ENCODE results near the gene NDRG3.
"Not testable (repeated sequence)": the region's sequence is repeated elsewhere in the genome, so short reads cannot be mapped to it uniquely, and the experiment has no call there.

NDRG3 gene

GRCh38 chr20:36632487-36633284 lies 113.2 kb downstream of the NDRG3 start:
- Mint-ChIP-seq H3K27ac (peak overlapping the region; percentile 45), H3K27me3 (ENCODE audit: low read depth) (no peaks in the 10 kb centered on the region), H3K9me3 (no peaks in the 10 kb centered on the region), H3K4me1 (ENCODE audit: low read depth) (peaks cover 35% of the 10 kb centered on the region), H3K4me3 (no peak overlapping the region), H3K36me3 (ENCODE audit: low read depth) (peaks cover 55% of the 10 kb centered on the region)

GRCh38 chr20:36632147-36632486 lies 113.8 kb downstream of the NDRG3 start:
- H3K4me1 Mint-ChIP-seq (ENCODE audit: low read depth), result peaks cover 35% of the 10 kb centered on the region
- H3K36me3 Mint-ChIP-seq (ENCODE audit: low read depth), result peaks cover 58% of the 10 kb centered on the region
- H3K27ac Mint-ChIP-seq, result peak overlapping the region; percentile 45
- H3K27me3 Mint-ChIP-seq (ENCODE audit: low read depth), result no peaks in the 10 kb centered on the region
- no peak overlapping the region for H3K4me3 Mint-ChIP-seq
- no peaks in the 10 kb centered on the region for H3K9me3 Mint-ChIP-seq

GRCh38 chr20:36631646-36632045 lies 114.2 kb downstream of the NDRG3 start:
- peaks cover 60% of the 10 kb centered on the region for H3K36me3 Mint-ChIP-seq (ENCODE audit: low read depth)
- no peaks in the 10 kb centered on the region for H3K27me3 Mint-ChIP-seq (ENCODE audit: low read depth)
- H3K4me1 Mint-ChIP-seq (ENCODE audit: low read depth), result peaks cover 37% of the 10 kb centered on the region
- H3K27ac Mint-ChIP-seq, result peak overlapping the region; percentile 45
- no peaks in the 10 kb centered on the region for H3K9me3 Mint-ChIP-seq
- H3K4me3 Mint-ChIP-seq, result no peak overlapping the region

- peaks cover 57% of the 10 kb centered on the region for H3K36me3 Mint-ChIP-seq (ENCODE audit: low read depth)
- peak overlapping the region; percentile 74 for H3K4me3 Mint-ChIP-seq
- peaks cover 35% of the 10 kb centered on the region for H3K4me1 Mint-ChIP-seq (ENCODE audit: low read depth)
- no peaks in the 10 kb centered on the region for H3K9me3 Mint-ChIP-seq
- peak overlapping the region; percentile 92 for H3K27ac Mint-ChIP-seq
- H3K27me3 Mint-ChIP-seq (ENCODE audit: low read depth), result no peaks in the 10 kb centered on the region
Observed at GRCh38 chr20:36629719-36630681, 115.9 kb downstream of the NDRG3 start.

- no peak overlapping the region for H3K27ac Mint-ChIP-seq
- H3K4me1 Mint-ChIP-seq (ENCODE audit: low read depth), result peaks cover 41% of the 10 kb centered on the region
- no peaks in the 10 kb centered on the region for H3K27me3 Mint-ChIP-seq (ENCODE audit: low read depth)
- no peaks in the 10 kb centered on the region for H3K9me3 Mint-ChIP-seq
- no peak overlapping the region for H3K4me3 Mint-ChIP-seq
- peaks cover 64% of the 10 kb centered on the region for H3K36me3 Mint-ChIP-seq (ENCODE audit: low read depth)
Observed at GRCh38 chr20:36628076-36628475, 117.8 kb downstream of the NDRG3 start.

- peaks cover 50% of the 10 kb centered on the region for H3K36me3 Mint-ChIP-seq (ENCODE audit: low read depth)
- H3K4me3 Mint-ChIP-seq, result no peak overlapping the region
- no peaks in the 10 kb centered on the region for H3K27me3 Mint-ChIP-seq (ENCODE audit: low read depth)
- no peaks in the 10 kb centered on the region for H3K9me3 Mint-ChIP-seq
- H3K27ac Mint-ChIP-seq, result peak overlapping the region; percentile 53
- H3K4me1 Mint-ChIP-seq (ENCODE audit: low read depth), result peaks cover 32% of the 10 kb centered on the region
Observed at GRCh38 chr20:36624944-36625324, 121.0 kb downstream of the NDRG3 start.

- H3K27ac Mint-ChIP-seq, result peak overlapping the region; percentile 0
- no peak overlapping the region for H3K4me3 Mint-ChIP-seq
- peaks cover 25% of the 10 kb centered on the region for H3K4me1 Mint-ChIP-seq (ENCODE audit: low read depth)
- no peaks in the 10 kb centered on the region for H3K9me3 Mint-ChIP-seq
- H3K27me3 Mint-ChIP-seq (ENCODE audit: low read depth), result no peaks in the 10 kb centered on the region
- H3K36me3 Mint-ChIP-seq (ENCODE audit: low read depth), result peaks cover 46% of the 10 kb centered on the region
Observed at GRCh38 chr20:36624068-36624943, 121.6 kb downstream of the NDRG3 start.

- H3K27ac Mint-ChIP-seq, result no peak overlapping the region
- no peak overlapping the region for H3K4me3 Mint-ChIP-seq
- no peaks in the 10 kb centered on the region for H3K27me3 Mint-ChIP-seq (ENCODE audit: low read depth)
- H3K4me1 Mint-ChIP-seq (ENCODE audit: low read depth), result peaks cover 21% of the 10 kb centered on the region
- no peaks in the 10 kb centered on the region for H3K9me3 Mint-ChIP-seq
- H3K36me3 Mint-ChIP-seq (ENCODE audit: low read depth), result peaks cover 42% of the 10 kb centered on the region
Observed at GRCh38 chr20:36623444-36623843, 122.4 kb downstream of the NDRG3 start.

GRCh38 chr20:36620917-36621316 lies 125.0 kb downstream of the NDRG3 start:
- H3K27me3 Mint-ChIP-seq (ENCODE audit: low read depth), result no peaks in the 10 kb centered on the region
- H3K27ac Mint-ChIP-seq, result no peak overlapping the region
- peaks cover 26% of the 10 kb centered on the region for H3K36me3 Mint-ChIP-seq (ENCODE audit: low read depth)
- no peaks in the 10 kb centered on the region for H3K9me3 Mint-ChIP-seq
- peaks cover 15% of the 10 kb centered on the region for H3K4me1 Mint-ChIP-seq (ENCODE audit: low read depth)
- H3K4me3 Mint-ChIP-seq, result no peak overlapping the region

- H3K36me3 Mint-ChIP-seq (ENCODE audit: low read depth), result peaks cover 37% of the 10 kb centered on the region
- no peaks in the 10 kb centered on the region for H3K27me3 Mint-ChIP-seq (ENCODE audit: low read depth)
Observed at GRCh38 chr20:36614781-36615557, 130.9 kb downstream of the NDRG3 start.

GRCh38 chr20:36613974-36614373 lies 131.9 kb downstream of the NDRG3 start:
- no peaks in the 10 kb centered on the region for H3K27me3 Mint-ChIP-seq (ENCODE audit: low read depth)
- no peak overlapping the region for H3K27ac Mint-ChIP-seq
- peaks cover 9% of the 10 kb centered on the region for H3K4me1 Mint-ChIP-seq (ENCODE audit: low read depth)
- H3K36me3 Mint-ChIP-seq (ENCODE audit: low read depth), result peaks cover 45% of the 10 kb centered on the region
- no peaks in the 10 kb centered on the region for H3K9me3 Mint-ChIP-seq
- no peak overlapping the region for H3K4me3 Mint-ChIP-seq

More at GRCh38 chr20:36614781-36615557, 130.9 kb downstream of the NDRG3 start:
- Mint-ChIP-seq H3K4me3 (no peak overlapping the region), H3K4me1 (ENCODE audit: low read depth) (peaks cover 9% of the 10 kb centered on the region), H3K27ac (peak overlapping the region; percentile 26), H3K9me3 (no peaks in the 10 kb centered on the region)

GRCh38 chr20:36611625-36612024 lies 134.3 kb downstream of the NDRG3 start:
- Mint-ChIP-seq H3K4me1 (ENCODE audit: low read depth) (peaks cover 19% of the 10 kb centered on the region), H3K36me3 (ENCODE audit: low read depth) (peaks cover 56% of the 10 kb centered on the region), H3K27ac (no peak overlapping the region), H3K27me3 (ENCODE audit: low read depth) (no peaks in the 10 kb centered on the region), H3K9me3 (no peaks in the 10 kb centered on the region), H3K4me3 (no peak overlapping the region)

GRCh38 chr20:36608388-36608728 lies 137.5 kb downstream of the NDRG3 start:
- Mint-ChIP-seq H3K4me1 (ENCODE audit: low read depth) (peaks cover 20% of the 10 kb centered on the region), H3K36me3 (ENCODE audit: low read depth) (peaks cover 41% of the 10 kb centered on the region)
- H3K27me3 Mint-ChIP-seq (ENCODE audit: low read depth); H3K9me3 Mint-ChIP-seq; H3K27ac Mint-ChIP-seq; H3K4me3 Mint-ChIP-seq: not testable (repeated sequence)

Measured in T-helper 1 cell treated with Interleukin-12 subunit alpha and Interleukin-12 subunit beta and Interleukin-4 antibody, amounts not matched to agents 30 μg/mL and 1 μg/mL, for 36 hours (primary cell).